Astrocyte (in vitro differentiated cells and primary cell): ENCODE results near the gene PRKACA. TPM values are rescaled to one million over a fixed set of nuclear protein-coding genes. Genes with fewer than 3 reads are reported as not detected.

Source experiments
- DNase-seq: peaks from one replicate; pipeline ENCODE4 v3.0.0-alpha.2; 2010; ENCODE audit warnings: low read depth
- FAIRE-seq: peaks from 2 replicates; lab custom pipeline; 2011; peaks lifted over from hg19 to GRCh38; lab: Jason Lieb, UNC
- H2AFZ ChIP-seq: 2 replicates; pipeline ENCODE4 v1.6.0; 2012; ENCODE audit warnings: low read depth, low read length, inconsistent platforms
- H3K27ac ChIP-seq: 2 replicates; pipeline ENCODE4 v1.5.1; 2011; ENCODE audit warnings: low read depth, low read length, inconsistent platforms
- H3K27me3 ChIP-seq: 2 replicates; pipeline ENCODE4 v1.6.0; 2011; ENCODE audit warnings: low read length, inconsistent platforms; ENCODE audit not compliant: insufficient read depth
- H3K36me3 ChIP-seq: 2 replicates; pipeline ENCODE4 v1.5.1; 2011; ENCODE audit warnings: low read length, inconsistent platforms; ENCODE audit not compliant: insufficient read depth
- H3K4me1 ChIP-seq: 2 replicates; pipeline ENCODE4 v1.5.1; 2011; ENCODE audit warnings: low read length, inconsistent platforms; ENCODE audit not compliant: insufficient read depth
- H3K4me2 ChIP-seq: 2 replicates; pipeline ENCODE4 v1.6.0; 2012; ENCODE audit warnings: low read length, inconsistent platforms
- H3K4me3 ChIP-seq: 2 replicates; pipeline ENCODE4 v1.5.1; 2011; ENCODE audit warnings: low read depth, mild to moderate bottlenecking, low read length, inconsistent platforms; ENCODE audit not compliant: insufficient read depth
- H3K79me2 ChIP-seq: 2 replicates; pipeline ENCODE4 v1.6.0; 2012; ENCODE audit warnings: mild to moderate bottlenecking, low read length, inconsistent platforms; ENCODE audit not compliant: insufficient read depth
- H3K9ac ChIP-seq: 2 replicates; pipeline ENCODE4 v1.6.0; 2012; ENCODE audit warnings: mild to moderate bottlenecking, low read length, inconsistent platforms
- H3K9me3 ChIP-seq: 2 replicates; pipeline ENCODE4 v1.5.1; 2012; ENCODE audit warnings: low read depth, mild to moderate bottlenecking, low read length, inconsistent platforms; ENCODE audit not compliant: insufficient read depth
- H4K20me1 ChIP-seq: 2 replicates; pipeline ENCODE4 v1.6.0; 2012; ENCODE audit warnings: low read length, inconsistent platforms; ENCODE audit not compliant: insufficient read depth
- H3K27ac Mint-ChIP-seq: one replicate; pipeline ENCODE4 v1.8.0; 2021; ENCODE audit warnings: mild to moderate bottlenecking, mixed read lengths; ENCODE audit not compliant: unreplicated experiment
- H3K27me3 Mint-ChIP-seq: one replicate; pipeline ENCODE4 v1.8.0; 2021; ENCODE audit warnings: low read depth, mixed read lengths; ENCODE audit not compliant: unreplicated experiment
- H3K36me3 Mint-ChIP-seq: one replicate; pipeline ENCODE4 v1.8.0; 2021; ENCODE audit warnings: low read depth, mixed read lengths; ENCODE audit not compliant: unreplicated experiment
- H3K4me1 Mint-ChIP-seq: one replicate; pipeline ENCODE4 v1.8.0; 2021; ENCODE audit warnings: low read depth, mixed read lengths; ENCODE audit not compliant: unreplicated experiment
- H3K4me3 Mint-ChIP-seq: one replicate; pipeline ENCODE4 v1.8.0; 2021; ENCODE audit warnings: mild to moderate bottlenecking, moderate library complexity, mixed read lengths; ENCODE audit not compliant: unreplicated experiment
- H3K9me3 Mint-ChIP-seq: one replicate; pipeline ENCODE4 v1.8.0; 2021; ENCODE audit warnings: mild to moderate bottlenecking, mixed read lengths; ENCODE audit not compliant: unreplicated experiment
- EZH2 ChIP-seq: IDR thresholded peaks from 2 replicates; pipeline ENCODE4 v1.6.1; 2012; ENCODE audit warnings: mild to moderate bottlenecking, low read length, inconsistent platforms; ENCODE audit not compliant: insufficient read depth
- total RNA-seq: library from RNA; stranded (reverse); gene quantifications from 2 replicates; pipeline ENCODE4 v1.2.1, GENCODE V29; 2021
- TF ChIP-seq, protein P1 (sequence below): IDR thresholded peaks from 2 replicates; pipeline ENCODE4 v1.5.1; 2011; ENCODE audit warnings: low read depth, mild to moderate bottlenecking, inconsistent platforms, low read length, moderate library complexity; ENCODE audit not compliant: insufficient read depth

PRKACA gene
- total RNA-seq, 1 donor from 2014 or later: 80.5 TPM

DNA sequence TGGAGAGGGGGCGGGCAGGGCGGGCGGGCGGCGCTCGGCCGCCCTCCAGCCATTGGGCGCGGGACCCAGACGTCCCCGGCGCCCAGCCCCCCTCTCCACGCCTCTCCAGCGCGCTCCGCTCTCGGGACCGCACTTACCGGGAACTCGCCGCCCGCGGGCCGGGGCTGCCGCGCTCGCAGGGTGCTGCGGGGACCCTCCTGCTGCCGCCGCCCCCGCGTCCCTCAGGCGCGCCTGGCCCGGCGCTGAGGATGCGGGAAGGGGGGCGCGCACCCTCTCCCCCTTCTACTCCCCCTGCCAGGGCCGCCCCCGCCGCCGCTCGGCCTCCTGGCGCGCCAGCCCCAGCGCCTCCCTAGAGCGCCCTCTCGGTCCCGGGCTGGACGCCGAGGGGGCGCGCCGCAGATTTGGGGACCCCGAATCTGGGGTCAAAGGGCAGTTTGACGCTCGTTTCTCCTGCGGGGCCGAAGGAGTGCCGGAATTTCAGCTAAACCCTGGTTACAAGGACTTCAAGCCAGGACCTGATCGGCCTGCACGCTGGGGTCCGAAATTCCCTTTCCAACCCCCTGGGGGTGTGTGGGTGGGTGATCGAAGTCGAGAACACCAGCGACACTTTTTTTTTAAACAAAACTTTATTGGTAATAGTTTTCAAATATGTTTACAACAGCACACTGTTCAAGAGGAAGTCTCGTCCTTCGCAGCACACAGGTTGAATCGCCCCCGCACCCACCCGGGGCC is 26.3 kb downstream of the PRKACA start:
- DNase-seq: peak; percentile 55
- H3K4me3 Mint-ChIP-seq: peak overlapping the region; percentile 98

DNA sequence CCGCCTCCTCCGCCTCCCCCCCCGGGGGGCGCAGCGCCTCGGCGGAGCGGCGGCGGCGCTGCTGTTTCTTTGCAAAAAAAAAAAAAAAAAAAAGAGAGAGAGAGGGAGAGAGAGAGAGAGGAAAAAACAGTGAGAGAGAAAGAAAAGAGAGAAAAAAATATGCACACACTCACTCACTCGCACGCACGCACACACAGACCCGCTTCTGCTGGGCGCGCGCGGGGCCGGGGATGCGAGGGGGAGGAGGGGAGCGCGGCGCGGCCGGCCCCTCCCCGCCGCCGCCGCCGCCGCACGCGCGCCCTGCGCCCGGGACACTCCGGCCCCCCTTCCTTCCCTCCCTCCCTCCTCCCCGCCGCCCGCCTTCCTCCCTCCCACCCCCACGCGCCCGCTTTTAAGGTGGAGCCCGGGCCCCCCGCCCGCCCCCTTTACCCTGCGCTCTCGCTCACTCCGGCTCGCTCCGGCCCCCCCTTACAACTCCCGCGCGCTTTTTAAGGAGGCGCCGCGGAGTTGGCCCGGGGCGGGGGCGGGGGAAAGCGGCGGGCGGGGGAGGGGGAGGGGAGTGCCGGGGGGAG is 27.0 kb downstream of the PRKACA start, which contains the start of gene SAMD1:
Gene SAMD1 (minus strand): TSS at position 243 of the 572 bp plus-strand sequence.
- Histone ChIP-seq H3K9ac (peak within 1 kb of the TSS; percentile 70), H3K4me1 (peaks cover 13% of the 10 kb centered on the region), H3K27me3 (no peaks in the 10 kb centered on the region), H2AFZ (peak within 1 kb of the TSS; percentile 61), H3K27ac (peak within 1 kb of the TSS; percentile 6), H3K9me3 (peaks cover 7% of the 10 kb centered on the region), H3K36me3 (peaks cover 6% of the 10 kb centered on the region), H4K20me1 (peaks cover 11% of the 10 kb centered on the region), H3K4me2 (peak within 1 kb of the TSS; percentile 93), H3K79me2 (no peaks in the 10 kb centered on the region), H3K4me3 (peak within 1 kb of the TSS; percentile 66)
- peak within 1 kb of the TSS; percentile 98 for H3K4me3 Mint-ChIP-seq
- no peak for TF ChIP-seq EZH2
- TF ChIP-seq, protein P1, sequence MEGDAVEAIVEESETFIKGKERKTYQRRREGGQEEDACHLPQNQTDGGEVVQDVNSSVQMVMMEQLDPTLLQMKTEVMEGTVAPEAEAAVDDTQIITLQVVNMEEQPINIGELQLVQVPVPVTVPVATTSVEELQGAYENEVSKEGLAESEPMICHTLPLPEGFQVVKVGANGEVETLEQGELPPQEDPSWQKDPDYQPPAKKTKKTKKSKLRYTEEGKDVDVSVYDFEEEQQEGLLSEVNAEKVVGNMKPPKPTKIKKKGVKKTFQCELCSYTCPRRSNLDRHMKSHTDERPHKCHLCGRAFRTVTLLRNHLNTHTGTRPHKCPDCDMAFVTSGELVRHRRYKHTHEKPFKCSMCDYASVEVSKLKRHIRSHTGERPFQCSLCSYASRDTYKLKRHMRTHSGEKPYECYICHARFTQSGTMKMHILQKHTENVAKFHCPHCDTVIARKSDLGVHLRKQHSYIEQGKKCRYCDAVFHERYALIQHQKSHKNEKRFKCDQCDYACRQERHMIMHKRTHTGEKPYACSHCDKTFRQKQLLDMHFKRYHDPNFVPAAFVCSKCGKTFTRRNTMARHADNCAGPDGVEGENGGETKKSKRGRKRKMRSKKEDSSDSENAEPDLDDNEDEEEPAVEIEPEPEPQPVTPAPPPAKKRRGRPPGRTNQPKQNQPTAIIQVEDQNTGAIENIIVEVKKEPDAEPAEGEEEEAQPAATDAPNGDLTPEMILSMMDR: no peak
- H3K4me1 Mint-ChIP-seq: peaks cover 5% of the 10 kb centered on the region
- H3K9me3 Mint-ChIP-seq: peaks cover 9% of the 10 kb centered on the region
- peak within 1 kb of the TSS; percentile 93 for H3K27ac Mint-ChIP-seq
- H3K36me3 Mint-ChIP-seq: peaks cover 18% of the 10 kb centered on the region
- no peaks in the 10 kb centered on the region for H3K27me3 Mint-ChIP-seq
- peak; percentile 72 for DNase-seq
- no peak for FAIRE-seq

More for the DNA sequence above, 26.3 kb downstream of the PRKACA start:
- peaks cover 11% of the 10 kb centered on the region for H4K20me1 ChIP-seq
- H3K9me3 ChIP-seq: peaks cover 7% of the 10 kb centered on the region
- peaks cover 6% of the 10 kb centered on the region for H3K36me3 ChIP-seq
- H3K4me3 ChIP-seq: peak overlapping the region; percentile 66
- TF ChIP-seq, protein P1: no peak
- TF ChIP-seq EZH2: no peak
- peak overlapping the region; percentile 61 for H2AFZ ChIP-seq
- peak overlapping the region; percentile 70 for H3K9ac ChIP-seq
- no peaks in the 10 kb centered on the region for H3K27me3 Mint-ChIP-seq
- FAIRE-seq: no peak
- peaks cover 5% of the 10 kb centered on the region for H3K4me1 Mint-ChIP-seq
- peak overlapping the region; percentile 93 for H3K27ac Mint-ChIP-seq
- peaks cover 13% of the 10 kb centered on the region for H3K4me1 ChIP-seq
- H3K36me3 Mint-ChIP-seq: peaks cover 18% of the 10 kb centered on the region
- H3K27ac ChIP-seq: peak overlapping the region; percentile 6
- no peaks in the 10 kb centered on the region for H3K27me3 ChIP-seq
- H3K9me3 Mint-ChIP-seq: peaks cover 9% of the 10 kb centered on the region
- no peaks in the 10 kb centered on the region for H3K79me2 ChIP-seq
- H3K4me2 ChIP-seq: peak overlapping the region; percentile 93
